ENCODE measurements around the gene SLFN5.
"Not testable (repeated sequence)": the region's sequence is repeated elsewhere in the genome, so short reads cannot be mapped to it uniquely, and the experiment has no call there.

The SLFN5 gene

DNA sequence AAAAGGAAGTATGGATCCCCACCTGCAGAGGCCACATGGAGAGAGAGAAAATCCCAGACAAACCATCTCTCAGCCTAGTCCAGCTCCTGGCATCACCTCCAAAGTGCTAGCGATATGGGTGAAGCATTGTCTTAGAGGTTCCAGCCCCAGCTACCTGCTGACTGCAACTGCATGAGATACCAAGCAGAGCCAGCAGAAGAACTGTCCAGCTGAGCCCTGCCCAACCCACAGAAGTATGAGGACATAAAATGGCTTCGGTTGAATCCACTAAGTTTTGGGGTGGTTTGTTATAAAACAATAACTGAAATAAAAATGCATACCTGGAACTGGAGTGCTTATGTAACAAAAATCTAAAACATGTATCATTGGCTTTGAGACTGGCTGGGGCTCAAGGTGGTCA lies 20.4 kb upstream of the SLFN5 start:
- no peak for TF ChIP-seq POLR2A (IDR thresholded peaks at IDR 0.05; ENCODE audit: low read depth, low read length)
- TF ChIP-seq PAX5 (IDR thresholded peaks at IDR 0.05; ENCODE audit: insufficient read depth, low read length, severe bottlenecking) = no peak
- FAIRE-seq (no peak), DNase-seq (ENCODE audit: insufficient read length, low spot score) (no peak)

DNA sequence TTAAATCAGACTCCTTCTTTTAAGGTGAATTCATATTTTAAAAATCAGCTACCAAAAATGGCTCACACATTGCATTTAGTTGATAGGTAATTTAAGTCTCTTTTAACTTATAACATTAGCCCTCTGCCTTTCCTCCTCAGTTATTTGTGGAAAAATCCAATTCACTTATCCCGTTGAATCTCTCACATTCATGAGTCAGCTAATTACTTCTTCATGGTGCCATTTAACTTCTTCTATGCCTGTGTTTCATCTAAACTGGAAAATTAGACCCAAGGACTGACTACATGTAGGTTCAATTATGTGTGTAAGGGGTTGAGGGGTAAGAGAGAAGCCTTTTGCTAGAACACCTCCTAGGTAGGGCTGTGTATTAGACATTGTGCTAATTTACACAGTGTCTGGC lies 18.4 kb upstream of the SLFN5 start:
- TF ChIP-seq POU2F2 (IDR thresholded peaks at IDR 0.05; ENCODE audit: low read depth, low read length) (no peak), TAF1 (IDR thresholded peaks at IDR 0.05; ENCODE audit: low read depth, low read length) (no peak)
- no peak for DNase-seq (ENCODE audit: insufficient read length, low spot score)
- no peak for FAIRE-seq

DNA sequence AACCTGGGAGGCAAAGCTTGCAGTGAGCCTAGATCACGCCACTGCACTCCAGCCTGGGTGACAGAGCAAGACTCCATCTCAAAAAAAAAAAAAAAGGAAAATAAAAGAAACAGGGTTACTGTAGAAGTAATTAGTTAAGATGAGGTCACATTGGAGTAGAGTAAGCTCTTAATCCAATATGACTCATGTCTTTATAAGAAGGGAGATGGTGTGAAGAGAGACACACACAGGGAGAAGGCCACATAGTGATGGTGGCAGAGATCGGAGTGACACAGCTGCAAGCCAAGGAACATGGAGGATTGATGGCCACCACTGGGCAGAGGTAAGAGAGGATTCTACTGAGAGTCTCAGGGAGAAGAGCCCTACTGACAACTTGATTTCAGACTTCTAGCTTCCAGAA lies 15.3 kb upstream of the SLFN5 start:
- no peak for TF ChIP-seq SPI1 (IDR thresholded peaks at IDR 0.05; ENCODE audit: low read depth, low read length)
- TF ChIP-seq POLR2A (IDR thresholded peaks at IDR 0.05; ENCODE audit: low read depth, low read length) = no peak
- no peak for TF ChIP-seq POU2F2 (IDR thresholded peaks at IDR 0.05; ENCODE audit: low read depth, low read length)
- TF ChIP-seq PAX5 (IDR thresholded peaks at IDR 0.05; ENCODE audit: insufficient read depth, low read length, severe bottlenecking) = no peak
- TF ChIP-seq TAF1 (IDR thresholded peaks at IDR 0.05; ENCODE audit: low read depth, low read length) = no peak
- TF ChIP-seq POLR2AphosphoS5 (IDR thresholded peaks at IDR 0.05; ENCODE audit: low read depth, low read length) = no peak
- FAIRE-seq (no peak), DNase-seq (ENCODE audit: insufficient read length, low spot score) (no peak)

DNA sequence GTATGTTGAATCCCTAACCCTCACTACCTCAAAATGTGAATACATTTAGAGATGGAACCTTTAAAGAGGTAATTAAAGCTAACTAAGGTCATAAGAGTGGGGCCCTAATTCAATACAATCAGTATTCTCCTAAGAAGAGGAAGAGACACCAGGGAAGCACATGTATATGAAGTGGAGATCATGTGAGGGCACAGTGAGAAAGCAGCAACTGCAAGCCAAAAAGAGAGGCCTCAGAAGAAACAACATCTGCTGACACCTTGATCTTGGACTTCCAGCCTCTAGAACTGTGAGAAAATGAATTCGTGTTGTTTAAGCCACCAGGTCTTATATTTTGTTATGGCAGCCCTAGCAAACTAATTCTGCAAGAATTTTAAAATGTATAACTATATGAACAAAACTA lies 13.2 kb upstream of the SLFN5 start:
- DNase-seq (ENCODE audit: insufficient read length, low spot score) (no peak), FAIRE-seq (no peak)
- no peak for TF ChIP-seq SPI1 (IDR thresholded peaks at IDR 0.05; ENCODE audit: low read depth, low read length)
- TF ChIP-seq POLR2AphosphoS5 (IDR thresholded peaks at IDR 0.05; ENCODE audit: low read depth, low read length) = no peak
- no peak for TF ChIP-seq POLR2A (IDR thresholded peaks at IDR 0.05; ENCODE audit: low read depth, low read length)
- TF ChIP-seq PAX5 (IDR thresholded peaks at IDR 0.05; ENCODE audit: insufficient read depth, low read length, severe bottlenecking) = no peak
- no peak for TF ChIP-seq POU2F2 (IDR thresholded peaks at IDR 0.05; ENCODE audit: low read depth, low read length)
- TF ChIP-seq TAF1 (IDR thresholded peaks at IDR 0.05; ENCODE audit: low read depth, low read length) = no peak

DNA sequence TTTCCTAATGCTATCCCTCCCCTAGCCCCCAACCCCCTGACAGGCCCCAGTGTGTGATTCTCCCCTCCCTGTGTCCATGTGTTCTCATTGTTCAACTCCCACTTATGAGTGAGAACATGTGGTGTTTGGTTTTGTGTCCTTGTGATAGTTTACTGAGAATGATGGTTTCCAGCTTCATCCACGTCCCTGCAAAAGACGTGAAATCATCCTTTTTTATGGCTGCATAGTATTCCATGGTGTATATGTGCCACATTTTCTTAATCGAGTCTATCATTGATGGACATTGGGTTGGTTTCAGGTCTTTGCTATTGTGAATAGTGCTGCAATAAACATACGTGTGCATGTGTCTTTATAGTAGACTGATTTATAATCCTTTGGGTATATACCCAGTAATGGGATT lies 8.6 kb upstream of the SLFN5 start:
- DNase-seq (ENCODE audit: insufficient read length, low spot score); FAIRE-seq: not testable (repeated sequence)

DNA sequence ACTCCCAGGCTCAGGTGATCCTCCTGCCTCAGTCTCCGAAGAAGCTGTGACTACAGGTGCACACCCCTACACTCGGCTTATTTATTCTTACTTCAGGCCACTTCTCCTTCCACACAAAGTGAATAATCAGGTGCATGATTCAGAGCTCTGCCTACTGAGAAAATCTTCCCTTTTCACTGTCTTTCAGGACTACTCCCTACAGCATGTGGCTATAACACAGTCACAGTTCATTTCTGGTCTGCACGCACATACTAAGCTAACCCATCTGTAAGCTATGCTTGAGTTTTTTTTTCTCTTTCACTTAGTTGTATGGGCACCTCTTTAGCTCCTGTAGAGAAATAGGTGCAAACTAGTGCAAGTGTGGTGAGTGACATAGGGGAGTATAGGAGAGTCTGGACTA lies 7.6 kb upstream of the SLFN5 start:
- DNase-seq (ENCODE audit: insufficient read length, low spot score) = no peak
- FAIRE-seq = no peak
- TF ChIP-seq POU2F2 (IDR thresholded peaks at IDR 0.05; ENCODE audit: low read depth, low read length) (no peak), SPI1 (IDR thresholded peaks at IDR 0.05; ENCODE audit: low read depth, low read length) (no peak), PAX5 (IDR thresholded peaks at IDR 0.05; ENCODE audit: insufficient read depth, low read length, severe bottlenecking) (no peak), POLR2A (IDR thresholded peaks at IDR 0.05; ENCODE audit: low read depth, low read length) (no peak), TAF1 (IDR thresholded peaks at IDR 0.05; ENCODE audit: low read depth, low read length) (no peak), POLR2AphosphoS5 (IDR thresholded peaks at IDR 0.05; ENCODE audit: low read depth, low read length) (no peak)

DNA sequence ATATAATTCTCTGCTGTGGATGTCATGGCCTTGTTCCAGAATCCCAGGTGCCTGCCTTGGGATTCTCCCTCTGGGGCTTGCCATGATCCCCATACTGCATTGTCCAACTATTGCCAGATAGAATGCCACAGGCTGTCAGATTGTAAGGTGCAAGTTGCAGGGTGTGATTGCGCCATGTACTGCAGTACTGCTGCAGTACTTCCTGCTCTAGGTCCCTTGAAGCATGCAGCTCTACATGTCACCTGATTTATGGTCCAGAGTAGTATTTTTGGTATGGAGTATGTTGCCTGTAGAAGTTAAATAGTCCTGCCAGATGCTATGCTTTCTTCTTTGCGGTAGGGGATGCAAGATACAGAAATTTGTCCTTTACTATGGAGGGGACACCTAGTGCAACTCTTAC lies 7.0 kb upstream of the SLFN5 start:
- TF ChIP-seq SPI1 (IDR thresholded peaks at IDR 0.05; ENCODE audit: low read depth, low read length) = no peak
- TF ChIP-seq POU2F2 (IDR thresholded peaks at IDR 0.05; ENCODE audit: low read depth, low read length) = no peak
- TF ChIP-seq PAX5 (IDR thresholded peaks at IDR 0.05; ENCODE audit: insufficient read depth, low read length, severe bottlenecking) = no peak
- TF ChIP-seq POLR2AphosphoS5 (IDR thresholded peaks at IDR 0.05; ENCODE audit: low read depth, low read length) = no peak
- no peak for TF ChIP-seq POLR2A (IDR thresholded peaks at IDR 0.05; ENCODE audit: low read depth, low read length)
- TF ChIP-seq TAF1 (IDR thresholded peaks at IDR 0.05; ENCODE audit: low read depth, low read length) = no peak
- FAIRE-seq (no peak), DNase-seq (ENCODE audit: insufficient read length, low spot score) (no peak)

DNA sequence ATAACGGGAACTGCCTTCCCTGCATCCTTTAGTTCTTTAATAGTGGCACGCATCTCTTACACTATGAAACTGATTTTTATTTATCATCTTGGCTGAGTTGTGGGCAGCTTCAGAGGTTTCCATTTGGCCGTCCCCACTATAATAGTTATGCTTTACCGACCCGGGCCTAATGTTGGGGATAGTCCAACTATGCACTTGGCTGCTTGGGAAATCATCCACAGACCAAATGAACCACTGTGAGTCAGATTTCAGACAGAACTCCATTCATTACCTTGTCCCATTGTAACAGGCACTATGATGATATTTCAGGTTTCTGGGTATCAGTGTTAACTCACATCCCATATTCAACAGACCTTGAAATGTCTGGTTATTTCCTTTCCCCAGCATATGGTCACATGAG lies 6.1 kb upstream of the SLFN5 start:
- TF ChIP-seq POLR2AphosphoS5 (IDR thresholded peaks at IDR 0.05; ENCODE audit: low read depth, low read length) = no peak
- no peak for TF ChIP-seq POU2F2 (IDR thresholded peaks at IDR 0.05; ENCODE audit: low read depth, low read length)
- no peak for TF ChIP-seq PAX5 (IDR thresholded peaks at IDR 0.05; ENCODE audit: insufficient read depth, low read length, severe bottlenecking)
- TF ChIP-seq TAF1 (IDR thresholded peaks at IDR 0.05; ENCODE audit: low read depth, low read length) = no peak
- TF ChIP-seq SPI1 (IDR thresholded peaks at IDR 0.05; ENCODE audit: low read depth, low read length) = no peak
- DNase-seq (ENCODE audit: insufficient read length, low spot score) (no peak), FAIRE-seq (no peak)

DNA sequence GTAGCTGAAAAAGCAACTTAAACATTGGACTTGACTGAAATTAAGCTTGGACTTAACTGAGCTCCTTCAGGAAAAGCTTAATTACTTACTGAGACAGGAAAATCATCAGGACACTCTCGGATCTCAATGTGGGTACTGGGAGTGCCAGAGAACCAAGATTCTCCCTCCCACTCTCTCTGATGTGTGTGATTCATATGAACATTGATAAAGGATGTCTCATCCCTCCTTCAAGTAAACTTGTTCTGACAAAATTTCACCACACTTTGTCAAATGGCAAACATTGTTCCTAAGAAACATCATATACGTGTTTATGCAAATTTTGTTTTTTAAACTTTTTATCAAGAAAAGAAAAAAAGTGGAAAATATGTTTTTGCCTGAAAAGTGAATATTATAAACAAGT lies 4.1 kb upstream of the SLFN5 start:
- no peak for FAIRE-seq
- DNase-seq (ENCODE audit: insufficient read length, low spot score) = no peak
- TF ChIP-seq TAF1 (IDR thresholded peaks at IDR 0.05; ENCODE audit: low read depth, low read length) (no peak), POLR2AphosphoS5 (IDR thresholded peaks at IDR 0.05; ENCODE audit: low read depth, low read length) (no peak), POU2F2 (IDR thresholded peaks at IDR 0.05; ENCODE audit: low read depth, low read length) (no peak), POLR2A (IDR thresholded peaks at IDR 0.05; ENCODE audit: low read depth, low read length) (no peak), PAX5 (IDR thresholded peaks at IDR 0.05; ENCODE audit: insufficient read depth, low read length, severe bottlenecking) (no peak)

DNA sequence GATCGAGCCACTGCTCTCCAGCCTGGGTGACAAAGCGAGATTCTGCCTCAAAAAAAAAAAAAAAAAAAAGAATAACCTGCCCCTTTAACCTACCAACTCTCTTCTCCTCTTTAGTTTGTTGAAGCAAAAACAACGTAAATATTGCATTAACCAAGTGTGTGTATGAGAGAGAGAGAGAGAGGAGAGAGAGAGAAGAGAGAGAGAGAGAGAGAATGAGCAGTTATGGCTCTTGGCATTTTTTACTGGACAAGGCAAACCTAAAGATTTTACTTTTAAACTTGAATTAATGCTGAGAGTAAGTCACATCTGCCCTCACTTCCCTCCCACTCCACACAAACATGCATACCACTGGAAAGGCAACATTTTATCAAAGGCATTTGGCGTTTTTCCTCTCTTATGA lies 3.0 kb upstream of the SLFN5 start:
- TF ChIP-seq PAX5 (IDR thresholded peaks at IDR 0.05; ENCODE audit: insufficient read depth, low read length, severe bottlenecking) = no peak
- no peak for TF ChIP-seq POLR2A (IDR thresholded peaks at IDR 0.05; ENCODE audit: low read depth, low read length)
- TF ChIP-seq TAF1 (IDR thresholded peaks at IDR 0.05; ENCODE audit: low read depth, low read length) = no peak
- no peak for TF ChIP-seq SPI1 (IDR thresholded peaks at IDR 0.05; ENCODE audit: low read depth, low read length)
- TF ChIP-seq POLR2AphosphoS5 (IDR thresholded peaks at IDR 0.05; ENCODE audit: low read depth, low read length) = no peak
- FAIRE-seq (no peak), DNase-seq (ENCODE audit: insufficient read length, low spot score) (no peak)

DNA sequence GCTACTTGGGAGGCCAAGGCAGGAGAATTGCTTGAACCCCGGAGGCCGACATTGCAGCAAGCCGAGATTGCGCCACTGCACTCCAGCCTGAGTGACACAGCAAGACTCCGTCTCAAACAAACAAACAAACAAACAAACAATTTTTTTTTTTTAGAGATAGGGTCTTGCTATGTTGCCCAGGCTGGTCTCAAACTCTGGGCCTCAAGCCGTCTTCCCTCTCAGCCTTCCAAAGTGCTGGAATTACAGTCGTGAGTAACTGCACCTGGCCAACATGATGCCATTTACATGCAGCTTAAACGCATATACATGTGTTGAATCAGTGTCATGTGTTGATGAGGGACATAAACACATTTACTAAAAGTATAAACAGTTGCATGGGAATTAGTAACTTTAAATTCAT lies 2.0 kb upstream of the SLFN5 start:
- no peak for FAIRE-seq
- no peak for DNase-seq (ENCODE audit: insufficient read length, low spot score)
- no peak for TF ChIP-seq PAX5 (IDR thresholded peaks at IDR 0.05; ENCODE audit: insufficient read depth, low read length, severe bottlenecking)
- TF ChIP-seq POU2F2 (IDR thresholded peaks at IDR 0.05; ENCODE audit: low read depth, low read length) = no peak
- no peak for TF ChIP-seq POLR2AphosphoS5 (IDR thresholded peaks at IDR 0.05; ENCODE audit: low read depth, low read length)
- TF ChIP-seq POLR2A (IDR thresholded peaks at IDR 0.05; ENCODE audit: low read depth, low read length) = no peak
